ENCODE data around the gene SAP25.

DNA sequence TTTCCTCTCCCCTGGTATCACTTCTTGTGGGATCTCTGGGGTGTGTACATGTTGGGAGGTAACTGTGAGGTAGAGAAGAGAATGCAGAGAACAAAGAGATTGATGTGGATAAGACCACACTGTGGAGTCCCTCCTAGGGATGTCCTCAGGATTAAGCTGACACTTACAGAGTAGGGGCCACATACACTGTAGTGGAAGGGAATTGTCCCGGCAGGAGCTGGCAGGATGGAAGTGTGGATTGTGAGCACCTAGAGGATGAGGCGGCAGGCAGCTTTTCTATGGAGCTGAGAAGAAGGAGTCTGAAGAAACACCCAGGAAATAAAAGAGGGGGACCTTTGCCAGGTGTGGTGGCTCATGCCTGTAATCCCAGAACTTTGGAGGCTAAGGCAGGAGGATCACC, 21.2 kb downstream of the SAP25 start:
- TF ChIP-seq, protein P1, sequence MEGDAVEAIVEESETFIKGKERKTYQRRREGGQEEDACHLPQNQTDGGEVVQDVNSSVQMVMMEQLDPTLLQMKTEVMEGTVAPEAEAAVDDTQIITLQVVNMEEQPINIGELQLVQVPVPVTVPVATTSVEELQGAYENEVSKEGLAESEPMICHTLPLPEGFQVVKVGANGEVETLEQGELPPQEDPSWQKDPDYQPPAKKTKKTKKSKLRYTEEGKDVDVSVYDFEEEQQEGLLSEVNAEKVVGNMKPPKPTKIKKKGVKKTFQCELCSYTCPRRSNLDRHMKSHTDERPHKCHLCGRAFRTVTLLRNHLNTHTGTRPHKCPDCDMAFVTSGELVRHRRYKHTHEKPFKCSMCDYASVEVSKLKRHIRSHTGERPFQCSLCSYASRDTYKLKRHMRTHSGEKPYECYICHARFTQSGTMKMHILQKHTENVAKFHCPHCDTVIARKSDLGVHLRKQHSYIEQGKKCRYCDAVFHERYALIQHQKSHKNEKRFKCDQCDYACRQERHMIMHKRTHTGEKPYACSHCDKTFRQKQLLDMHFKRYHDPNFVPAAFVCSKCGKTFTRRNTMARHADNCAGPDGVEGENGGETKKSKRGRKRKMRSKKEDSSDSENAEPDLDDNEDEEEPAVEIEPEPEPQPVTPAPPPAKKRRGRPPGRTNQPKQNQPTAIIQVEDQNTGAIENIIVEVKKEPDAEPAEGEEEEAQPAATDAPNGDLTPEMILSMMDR (IDR thresholded peaks at IDR 0.05), result no peak
- TF ChIP-seq POLR2A (IDR thresholded peaks at IDR 0.05), result no peak

All from tibial nerve (tissue), 3 donors.